AG04450 (cell line): ENCODE results near the gene LRMDA. TPM values are rescaled to one million over a fixed set of nuclear protein-coding genes. Genes with fewer than 3 reads are reported as not detected.

ENCODE experiments used
- CTCF ChIA-PET: fragments of 300-600, 350-600 bp; formaldehyde crosslinking; extraction: SDS; loops from one replicate; lab custom pipeline; 2022; ENCODE audit warnings: antibody characterized with exemption, inconsistent platforms; lab: Charles Lee
- POLR2A ChIA-PET: fragments of 350-600 bp; formaldehyde crosslinking; extraction: SDS; loops from one replicate; lab custom pipeline; 2021; ENCODE audit warnings: antibody characterized with exemption, inconsistent platforms; lab: Yijun Ruan, JAX
- DNase-seq: peaks from one replicate; pipeline ENCODE4 v3.0.0-alpha.2; 2011; ENCODE audit warnings: low read depth, low spot score
- H3K27ac ChIP-seq: one replicate; pipeline ENCODE4 v1.5.1; 2012; ENCODE audit warnings: low read depth, low read length, control low read depth
- H3K27me3 ChIP-seq: one replicate; pipeline ENCODE4 v1.6.0; 2012; ENCODE audit warnings: low read length; ENCODE audit not compliant: control insufficient read depth, insufficient read depth
- H3K4me3 ChIP-seq: 2 replicates; pipeline ENCODE4 v1.5.1; 2011; ENCODE audit warnings: mild to moderate bottlenecking, low read depth, low read length, control low read depth
- H3K9me3 ChIP-seq: 2 replicates; pipeline ENCODE4 v1.5.1; 2012; ENCODE audit warnings: low read length; ENCODE audit not compliant: control insufficient read depth, insufficient read depth
- CTCF ChIP-seq: IDR thresholded peaks from 2 replicates; pipeline ENCODE4 v1.5.1; 2011; ENCODE audit warnings: low read depth, low read length, control low read depth, inconsistent platforms
- polyA plus RNA-seq: library from polyadenylated mRNA; depleted of rRNA; stranded (reverse); fragments of >200 nt; gene quantifications from 2 replicates; pipeline ENCODE4 v1.2.3, GENCODE V29; 2011

LRMDA gene
- polyA plus RNA-seq, 1 experiment = 0.12 TPM

- Histone ChIP-seq H3K27me3 (no peaks in the 10 kb centered on the region), H3K4me3 (no peak overlapping the region), H3K9me3 (no peaks in the 10 kb centered on the region), H3K27ac (no peak overlapping the region)
- POLR2A ChIA-PET = no interaction called here
- CTCF ChIA-PET = no interaction called here
- DNase-seq = no peak
- TF ChIP-seq CTCF = no peak
Observed at GRCh38 chr10:76405922-76406321, 974.5 kb downstream of the LRMDA start.

GRCh38 chr10:76408646-76409045 is 977.2 kb downstream of the LRMDA start:
- no peak for TF ChIP-seq CTCF
- Histone ChIP-seq H3K9me3 (no peaks in the 10 kb centered on the region; the same call in 1 of the 2 replicates), H3K27me3 (no peaks in the 10 kb centered on the region), H3K4me3 (no peak overlapping the region), H3K27ac (no peak overlapping the region)
- DNase-seq = no peak
- CTCF ChIA-PET = no interaction called here
- POLR2A ChIA-PET = no interaction called here

- TF ChIP-seq CTCF = no peak
- H3K4me3 ChIP-seq = no peak overlapping the region
- ChIA-PET CTCF (no interaction called here), POLR2A (interaction anchor here (0.6 kb wide), 1 partner anchor 1011 kb away, joined by 3 read pairs; no protein-coding TSS in a partner anchor)
- no peaks in the 10 kb centered on the region for H3K27me3 ChIP-seq
- no peak for DNase-seq
- H3K27ac ChIP-seq = no peak overlapping the region
- H3K9me3 ChIP-seq = no peaks in the 10 kb centered on the region; the same call in 1 of the 2 replicates
Observed at GRCh38 chr10:76411729-76412435, 980.5 kb downstream of the LRMDA start.

- ChIA-PET CTCF (no interaction called here), POLR2A (no interaction called here)
Observed at GRCh38 chr10:76415554-76415953, 984.1 kb downstream of the LRMDA start.

More at GRCh38 chr10:76415554-76415953, 984.1 kb downstream of the LRMDA start:
- DNase-seq = no peak
- Histone ChIP-seq H3K4me3 (no peak overlapping the region), H3K27ac (no peak overlapping the region), H3K27me3 (no peaks in the 10 kb centered on the region), H3K9me3 (no peaks in the 10 kb centered on the region; the same call in 1 of the 2 replicates)
- no peak for TF ChIP-seq CTCF
